Thoracic aorta endothelial cell (primary cell): Measurements from ENCODE around the gene ZNF136. TPM values are rescaled to one million over a fixed set of nuclear protein-coding genes. Genes with fewer than 3 reads are reported as not detected.

Source experiments
- total RNA-seq: library from RNA; depleted of rRNA; stranded (reverse); fragments of >200 nt; gene quantifications from 2 replicates; pipeline ENCODE4 v1.2.3, GENCODE V29; 2012

The ZNF136 gene
- 4.7 and 6.3 TPM in 2 replicates for total RNA-seq

DNA sequence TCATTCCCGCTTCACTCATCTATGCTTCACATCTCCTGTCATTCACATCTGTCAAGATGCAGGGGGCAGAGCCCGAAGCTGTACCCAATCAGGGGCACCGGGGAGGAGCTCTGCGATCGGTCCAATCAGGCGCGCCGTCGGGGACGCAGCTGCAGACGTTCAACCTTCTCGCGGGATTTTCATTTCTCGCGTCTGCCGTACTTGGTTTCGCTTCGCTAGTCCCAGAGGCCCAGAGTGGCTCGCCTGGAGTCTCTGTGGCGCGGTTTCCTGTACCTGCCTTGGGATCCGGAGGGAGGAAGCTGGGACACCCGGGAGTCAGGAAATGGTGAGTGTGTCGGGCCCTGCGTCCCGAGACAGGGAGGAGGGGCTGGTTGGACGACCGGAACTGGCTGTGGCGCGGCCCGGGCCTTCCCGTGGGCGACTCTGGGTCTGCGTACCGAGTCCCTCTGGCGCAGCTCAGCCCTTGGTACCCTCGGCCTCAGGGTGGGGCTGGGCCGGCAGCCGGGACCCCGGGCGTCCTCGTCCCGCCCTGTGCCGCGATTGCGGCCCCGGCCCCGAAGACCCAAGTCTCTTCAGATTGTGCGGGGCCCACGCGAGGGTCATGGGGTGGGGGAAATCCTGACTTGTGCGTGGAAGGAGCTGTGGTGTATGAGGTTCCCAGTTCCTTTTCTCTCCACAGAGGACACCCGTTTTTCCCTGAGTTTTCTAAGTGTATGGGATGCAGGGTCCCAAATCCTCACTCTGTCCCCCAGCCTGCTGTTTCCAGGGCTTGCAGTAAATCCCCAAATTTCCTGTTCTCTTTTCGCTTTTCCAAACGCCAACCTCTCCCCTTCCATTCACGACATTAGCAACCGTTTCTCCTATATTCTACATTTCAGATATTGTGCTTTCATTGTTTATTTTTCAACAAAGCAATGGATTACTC lies at the start of gene ZNF136:
Gene ZNF136, plus strand, starts transcription at position 215 of the 925 bp plus-strand sequence. Its CDS starts 108 bp downstream, at position 323.

DNA sequence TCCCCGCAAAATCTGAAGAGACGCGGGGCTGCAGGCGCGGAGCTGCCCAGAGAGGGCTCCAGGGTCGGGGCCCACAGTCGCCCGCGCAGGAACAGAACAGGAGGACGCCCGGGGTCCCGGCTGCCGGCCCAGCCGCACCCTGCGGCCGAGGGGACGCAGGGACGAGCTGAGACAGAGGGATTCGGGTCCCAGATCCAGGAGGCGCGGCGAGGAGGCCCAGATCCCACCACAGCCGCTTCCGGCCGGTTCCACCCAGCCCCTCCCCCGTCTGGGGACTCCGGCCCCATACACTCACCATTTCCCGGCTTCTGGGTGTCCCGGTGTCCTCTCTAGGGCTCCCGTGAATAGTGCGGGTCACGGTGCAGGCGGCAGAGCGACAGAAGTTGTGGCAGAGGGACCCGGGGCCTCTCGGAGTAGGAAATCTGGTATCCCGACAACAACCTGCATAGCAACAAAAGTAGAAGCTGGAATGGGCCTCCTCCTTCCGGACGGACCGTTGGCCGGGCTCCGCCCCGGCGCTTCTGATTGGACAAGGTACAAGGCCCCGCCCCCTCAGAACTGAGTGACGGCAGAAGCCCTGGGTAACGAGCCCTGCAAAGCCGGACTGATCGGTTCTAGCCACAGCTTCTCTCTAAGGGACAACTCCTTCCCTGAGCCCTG lies 22.9 kb upstream of the ZNF136 start, which contains the start of gene ZNF20:
Gene ZNF20, minus strand, starts transcription at position 466 of the 660 bp plus-strand sequence. Its CDS starts 168 bp downstream, at position 298.

GRCh38 chr19:12156223-12157058 lies 6.5 kb upstream of the ZNF136 start, which contains the start of gene ZNF625:
TSS of gene ZNF625 (minus strand) at chr19:12156734. CDS start at chr19:12156558, 176 bp downstream.

Other genes with a start within 250 kb of the ZNF136 start
- 9.4 and 9.7 TPM in 2 replicates for gene ZNF700, start 238.0 kb upstream of the ZNF136 start, total RNA-seq
- gene ZNF763, start 198.1 kb upstream of the ZNF136 start, total RNA-seq = 0.57 and 1.3 TPM in 2 replicates
- gene ZNF433, start 127.4 kb upstream of the ZNF136 start, total RNA-seq = 1.9 and 4.5 TPM in 2 replicates
- gene ZNF878, start 110.1 kb upstream of the ZNF136 start, total RNA-seq = 0.29 and 0.80 TPM in 2 replicates
- 2.7 and 3.3 TPM in 2 replicates for gene ZNF844, start 98.4 kb upstream of the ZNF136 start, total RNA-seq
- gene ZNF20, start 22.7 kb upstream of the ZNF136 start, total RNA-seq = 2.2 and 2.5 TPM in 2 replicates
- 10.1 and 13.3 TPM in 2 replicates for gene ZNF625, start 6.4 kb upstream of the ZNF136 start, total RNA-seq
- 6.4 and 6.5 TPM in 2 replicates for gene ZNF44, start 131.8 kb downstream of the ZNF136 start, total RNA-seq
- gene ZNF563, start 170.5 kb downstream of the ZNF136 start, total RNA-seq = 0.43 and 1.7 TPM in 2 replicates
- 0.79 and 1.2 TPM in 2 replicates for gene ZNF442, start 202.6 kb downstream of the ZNF136 start, total RNA-seq
- 5.1 and 5.6 TPM in 2 replicates for gene ZNF799, start 238.2 kb downstream of the ZNF136 start, total RNA-seq